ENCODE data around the gene SAPCD2.

The SAPCD2 gene

DNA sequence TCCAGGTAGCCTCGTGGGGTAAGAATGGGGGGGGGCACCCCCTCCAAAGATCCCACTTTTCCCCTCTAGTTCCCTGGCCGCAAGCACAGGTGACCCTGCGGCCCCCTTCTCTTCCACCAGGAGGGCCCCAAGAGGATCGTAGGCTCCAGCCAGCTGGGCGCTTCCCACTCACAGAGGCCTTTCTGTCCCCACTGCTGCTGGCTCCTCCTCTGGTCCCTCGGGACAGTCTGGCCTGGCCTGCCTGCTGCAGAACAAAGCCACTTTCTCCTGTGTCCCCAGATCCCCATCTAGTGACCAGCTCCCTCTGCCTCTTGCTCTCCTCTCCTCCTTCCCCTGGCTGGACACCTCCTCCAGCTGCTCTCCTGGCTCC lies 534 bp upstream of the SAPCD2 start:
- H3K36me3 ChIP-seq (ENCODE audit: control insufficient read depth in 2 of 2, insufficient read depth in 1 of 2, low read length in 2 of 2): peaks cover 0 to 4% of the 10 kb centered on the region in 2 experiments; a peak in 1 of 3 replicates
- H3K27ac ChIP-seq (ENCODE audit: extremely low read depth, low read depth, low read length): peak overlapping the region; percentile 57
- H3K4me1 ChIP-seq (ENCODE audit: control insufficient read depth, insufficient read depth, low read length): peaks cover 10% of the 10 kb centered on the region; the same call in 1 of the 2 replicates
- no peaks in the 10 kb centered on the region for H3K9me3 ChIP-seq (ENCODE audit: control insufficient read depth, insufficient read depth, low read depth, low read length)
- POLR2A ChIA-PET: interaction anchor here (0.6 to 9.1 kb wide), 25 partner anchors 11 to 355 kb away, joined by 3 to 137 read pairs (median 4); partner anchors contain the start of genes ENTPD2, MAN1B1, NPDC1 and NRARP
- peak overlapping the region; percentile 16 for H3K4me3 ChIP-seq (ENCODE audit: low read depth, low read length)
- CTCF ChIA-PET: interaction anchor here (0.6 to 11.3 kb wide), 12 partner anchors 13 to 334 kb away, joined by 3 to 237 read pairs (median 6); partner anchors contain the start of genes ABCA2, CYSRT1, ENTPD2 and MAN1B1
- peak; percentile 15; the same call in 1 of the 2 replicates for TF ChIP-seq ZSCAN23 (tag by site-specific recombination; IDR thresholded peaks at IDR 0.05)
- TF ChIP-seq ZFHX2 (tag by site-specific recombination; conservative IDR thresholded peaks at IDR 0.05): peak; percentile 37; the same call in 1 of the 2 replicates
- TF ChIP-seq IKZF3 (tag by site-specific recombination; IDR thresholded peaks at IDR 0.05): 0 out of 2 replicates have a peak, but pooled peaks have one; percentile 9
- TF ChIP-seq ZNF561 (tag by site-specific recombination; IDR thresholded peaks at IDR 0.05; ENCODE audit: borderline replicate concordance): peak; percentile 23; the same call in 1 of the 2 replicates
- TF ChIP-seq ZXDB (tag by site-specific recombination; IDR thresholded peaks at IDR 0.05): 0 out of 2 replicates have a peak, but pooled peaks have one; percentile 27
- no peak for TF ChIP-seq ZNF571 (tag by site-specific recombination; IDR thresholded peaks at IDR 0.05)
- no peak for TF ChIP-seq SCRT1 (tag by site-specific recombination; IDR thresholded peaks at IDR 0.05; ENCODE audit: borderline replicate concordance)
- no peak for TF ChIP-seq ZNF664 (tag by site-specific recombination; IDR thresholded peaks at IDR 0.05)
- TF ChIP-seq ZNF449 (tag by site-specific recombination; IDR thresholded peaks at IDR 0.05): no peak; the same call in none of the 2 replicates
- TF ChIP-seq KLF8 (tag by site-specific recombination; IDR thresholded peaks at IDR 0.05): peak; percentile 9; the same call in 1 of the 2 replicates
- TF ChIP-seq ZNF37A (tag by site-specific recombination; IDR thresholded peaks at IDR 0.05): no peak
- peak; percentile 16; the same call in 1 of the 2 replicates for TF ChIP-seq CTCF (tag by site-specific recombination; IDR thresholded peaks at IDR 0.05)
- no peak for TF ChIP-seq ZNF426 (tag by site-specific recombination; IDR thresholded peaks at IDR 0.05)
- no peak for TF ChIP-seq MZF1 (tag by site-specific recombination; IDR thresholded peaks at IDR 0.05; ENCODE audit: borderline replicate concordance)
- TF ChIP-seq WT1 (tag by site-specific recombination; IDR thresholded peaks at IDR 0.05): no peak
- TF ChIP-seq GLIS2 (tag by site-specific recombination; IDR thresholded peaks at IDR 0.05): peak; percentile 80
- TF ChIP-seq, protein P1, sequence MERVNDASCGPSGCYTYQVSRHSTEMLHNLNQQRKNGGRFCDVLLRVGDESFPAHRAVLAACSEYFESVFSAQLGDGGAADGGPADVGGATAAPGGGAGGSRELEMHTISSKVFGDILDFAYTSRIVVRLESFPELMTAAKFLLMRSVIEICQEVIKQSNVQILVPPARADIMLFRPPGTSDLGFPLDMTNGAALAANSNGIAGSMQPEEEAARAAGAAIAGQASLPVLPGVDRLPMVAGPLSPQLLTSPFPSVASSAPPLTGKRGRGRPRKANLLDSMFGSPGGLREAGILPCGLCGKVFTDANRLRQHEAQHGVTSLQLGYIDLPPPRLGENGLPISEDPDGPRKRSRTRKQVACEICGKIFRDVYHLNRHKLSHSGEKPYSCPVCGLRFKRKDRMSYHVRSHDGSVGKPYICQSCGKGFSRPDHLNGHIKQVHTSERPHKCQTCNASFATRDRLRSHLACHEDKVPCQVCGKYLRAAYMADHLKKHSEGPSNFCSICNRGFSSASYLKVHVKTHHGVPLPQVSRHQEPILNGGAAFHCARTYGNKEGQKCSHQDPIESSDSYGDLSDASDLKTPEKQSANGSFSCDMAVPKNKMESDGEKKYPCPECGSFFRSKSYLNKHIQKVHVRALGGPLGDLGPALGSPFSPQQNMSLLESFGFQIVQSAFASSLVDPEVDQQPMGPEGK (tag by site-specific recombination; IDR thresholded peaks at IDR 0.05): 0 out of 2 replicates have a peak, but pooled peaks have one; percentile 81
- peak; percentile 42; the same call in 1 of the 2 replicates for TF ChIP-seq ZNF335 (tag by site-specific recombination; conservative IDR thresholded peaks at IDR 0.05)
- 0 out of 2 replicates have a peak, but pooled peaks have one; percentile 7 for TF ChIP-seq SP7 (tag by site-specific recombination; IDR thresholded peaks at IDR 0.05)
- 0 out of 2 replicates have a peak, but pooled peaks have one; percentile 22 for TF ChIP-seq ZBTB17 (tag by site-specific recombination; IDR thresholded peaks at IDR 0.05)
- TF ChIP-seq ZNF423 (tag by site-specific recombination; IDR thresholded peaks at IDR 0.05): 0 out of 2 replicates have a peak, but pooled peaks have one; percentile 12
- TF ChIP-seq ZEB2 (tag by site-specific recombination; IDR thresholded peaks at IDR 0.05): 0 out of 2 replicates have a peak, but pooled peaks have one; percentile 48
- TF ChIP-seq, protein P2, sequence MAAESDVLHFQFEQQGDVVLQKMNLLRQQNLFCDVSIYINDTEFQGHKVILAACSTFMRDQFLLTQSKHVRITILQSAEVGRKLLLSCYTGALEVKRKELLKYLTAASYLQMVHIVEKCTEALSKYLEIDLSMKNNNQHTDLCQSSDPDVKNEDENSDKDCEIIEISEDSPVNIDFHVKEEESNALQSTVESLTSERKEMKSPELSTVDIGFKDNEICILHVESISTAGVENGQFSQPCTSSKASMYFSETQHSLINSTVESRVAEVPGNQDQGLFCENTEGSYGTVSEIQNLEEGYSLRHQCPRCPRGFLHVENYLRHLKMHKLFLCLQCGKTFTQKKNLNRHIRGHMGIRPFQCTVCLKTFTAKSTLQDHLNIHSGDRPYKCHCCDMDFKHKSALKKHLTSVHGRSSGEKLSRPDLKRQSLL (tag by site-specific recombination; IDR thresholded peaks at IDR 0.05): no peak
- 0 out of 2 replicates have a peak, but pooled peaks have one; percentile 22 for TF ChIP-seq OVOL3 (tag by site-specific recombination; IDR thresholded peaks at IDR 0.05)
- TF ChIP-seq SP3 (tag by site-specific recombination; IDR thresholded peaks at IDR 0.05): peak; percentile 72
